ENCODE results near the gene CDK9.
A peak's percentile ranks its signal among the peaks of the same experiment; 100 is the strongest.

DNA sequence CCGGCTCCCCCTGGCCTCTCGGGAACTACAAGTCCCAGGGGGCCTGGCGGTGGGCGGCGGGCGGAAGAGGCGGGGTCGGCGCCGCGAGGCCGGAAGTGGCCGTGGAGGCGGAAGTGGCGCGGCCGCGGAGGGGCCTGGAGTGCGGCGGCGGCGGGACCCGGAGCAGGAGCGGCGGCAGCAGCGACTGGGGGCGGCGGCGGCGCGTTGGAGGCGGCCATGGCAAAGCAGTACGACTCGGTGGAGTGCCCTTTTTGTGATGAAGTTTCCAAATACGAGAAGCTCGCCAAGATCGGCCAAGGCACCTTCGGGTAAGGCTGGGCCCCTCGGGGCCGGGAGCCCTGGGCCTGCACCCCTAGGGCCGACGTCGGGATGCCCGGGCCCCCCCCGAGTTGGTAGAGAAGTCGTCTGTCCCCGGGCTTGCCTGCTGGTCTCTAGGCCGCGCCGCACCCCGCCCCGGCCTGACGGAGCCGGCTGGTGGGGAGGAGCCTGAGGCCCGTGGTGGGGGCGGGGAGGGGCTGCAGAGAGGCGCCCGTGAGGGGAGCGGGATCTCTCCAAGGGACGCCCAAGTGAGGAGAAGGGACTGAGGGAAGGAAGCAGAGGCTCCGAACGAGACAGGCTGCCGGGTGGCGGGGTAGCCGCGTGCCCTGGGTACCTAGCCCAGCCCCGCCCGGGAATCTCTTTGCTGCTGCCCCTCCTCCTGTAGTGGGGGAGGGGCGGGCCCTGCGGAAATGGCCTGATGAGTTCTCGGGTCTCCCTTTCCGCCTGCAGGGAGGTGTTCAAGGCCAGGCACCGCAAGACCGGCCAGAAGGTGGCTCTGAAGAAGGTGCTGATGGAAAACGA lies at the start of gene CDK9:
- peak in 2 of 6 experiments; percentile 2 to 25 for TF ChIP-seq CTCF (IDR thresholded peaks at IDR 0.05)
- TF ChIP-seq POLR2A (IDR thresholded peaks at IDR 0.05) = peak in 3 of 4 donors; percentile 58 to 91 (median 73)

All from esophagus squamous epithelium (tissue), 4 donors.